DND-41 (cell line): ENCODE data around the gene COG2.

Experiments
- ATAC-seq: fragments of 200-7000 bp; cut with Tn5 transposase; 3 replicates; pipeline ENCODE4 v1.9.1; 2021; ENCODE audit warnings: low read depth; ENCODE audit not compliant: insufficient read depth
- DNase-seq: peaks from one replicate; pipeline ENCODE4 v3.0.0-alpha.2; 2020
- H2AFZ ChIP-seq: 2 replicates; pipeline ENCODE4 v1.6.0; 2012; ENCODE audit warnings: low read depth, low read length
- H3K27ac ChIP-seq: 2 replicates; pipeline ENCODE4 v1.5.1; 2012; ENCODE audit warnings: low read length, inconsistent platforms
- H3K27me3 ChIP-seq: fragments of 200-600 bp; sonication (generic); 2 replicates; pipeline ENCODE4 v1.6.0; 2012; ENCODE audit warnings: low read length, mild to moderate bottlenecking, inconsistent platforms; ENCODE audit not compliant: insufficient read depth, poor library complexity
- H3K36me3 ChIP-seq: 2 replicates; pipeline ENCODE4 v1.5.1; 2012; ENCODE audit warnings: low read length, inconsistent platforms; ENCODE audit not compliant: insufficient read depth
- H3K4me1 ChIP-seq: 2 replicates; pipeline ENCODE4 v1.5.1; 2012; ENCODE audit warnings: mild to moderate bottlenecking, low read length; ENCODE audit not compliant: insufficient read depth
- H3K4me2 ChIP-seq: 2 replicates; pipeline ENCODE4 v1.6.0; 2012; ENCODE audit warnings: mild to moderate bottlenecking, moderate library complexity, low read length, inconsistent platforms; ENCODE audit not compliant: insufficient read depth
- H3K4me3 ChIP-seq, 2 experiments: fragments of 200-600 bp in 1 of 2; shearing (Covaris generic) in 1 of 2; 2 replicates each; pipeline ENCODE4 v1.5.1; 2012 to 2016; ENCODE audit warnings: inconsistent platforms in 2 of 2, low read length in 2 of 2, mild to moderate bottlenecking in 2 of 2, low read depth in 1 of 2, moderate library complexity in 1 of 2
- H3K79me2 ChIP-seq: 2 replicates; pipeline ENCODE4 v1.6.0; 2012; ENCODE audit warnings: low read length, inconsistent platforms; ENCODE audit not compliant: insufficient read depth
- H3K9ac ChIP-seq: 2 replicates; pipeline ENCODE4 v1.6.0; 2012; ENCODE audit warnings: low read depth, mild to moderate bottlenecking, inconsistent platforms, low read length, moderate library complexity
- H3K9me3 ChIP-seq: 2 replicates; pipeline ENCODE4 v1.5.1; 2012; ENCODE audit warnings: low read length, moderate library complexity, mild to moderate bottlenecking, inconsistent platforms; ENCODE audit not compliant: insufficient read depth, severe bottlenecking
- H4K20me1 ChIP-seq: 2 replicates; pipeline ENCODE4 v1.6.0; 2012; ENCODE audit warnings: low read length; ENCODE audit not compliant: insufficient read depth
- CTCF ChIP-seq: IDR thresholded peaks from 2 replicates; pipeline ENCODE4 v1.5.1; 2012; ENCODE audit warnings: borderline replicate concordance, low read length, moderate library complexity, mild to moderate bottlenecking; ENCODE audit not compliant: poor library complexity, severe bottlenecking; ENCODE audit errors: extremely low read depth
- EZH2 ChIP-seq: IDR thresholded peaks from 3 replicates; pipeline ENCODE4 v1.6.1; 2012; ENCODE audit warnings: borderline replicate concordance, low read depth, mild to moderate bottlenecking, moderate library complexity, low read length, inconsistent platforms; ENCODE audit not compliant: severe bottlenecking

The COG2 gene

DNA sequence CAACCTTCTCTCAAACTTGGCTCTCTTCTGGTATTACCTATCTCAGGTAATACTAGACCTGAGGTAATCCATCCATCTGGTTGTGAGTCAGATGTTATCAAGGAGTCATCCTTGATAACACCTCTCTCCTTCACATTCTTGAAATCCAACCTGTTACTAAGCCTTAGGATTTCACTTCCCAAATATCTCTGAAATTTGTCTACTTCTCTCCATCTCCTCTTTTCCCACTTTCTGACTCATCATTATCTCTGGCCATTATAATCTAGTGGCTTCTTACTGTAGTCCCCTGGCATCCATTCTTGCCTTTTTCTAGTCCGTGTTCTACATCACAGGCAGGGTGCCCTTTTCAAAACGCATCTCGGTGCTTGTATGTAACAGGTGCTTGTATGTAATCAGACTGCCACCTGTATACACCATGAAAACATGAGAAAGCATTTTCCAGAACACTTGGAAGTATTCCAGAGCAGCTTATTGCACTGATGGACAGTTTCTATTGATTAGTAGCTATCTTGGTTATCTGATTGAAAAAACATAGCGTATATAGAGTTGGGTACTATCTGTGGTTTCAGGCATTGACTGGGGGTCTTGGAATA, 4.5 kb downstream of the COG2 start:
- Histone ChIP-seq H3K27ac (no peak overlapping the region), H3K9me3 (no peaks in the 10 kb centered on the region), H2AFZ (no peak overlapping the region), H4K20me1 (peaks cover 39% of the 10 kb centered on the region; the same call in 1 of the 2 replicates), H3K4me2 (no peak overlapping the region), H3K9ac (no peak overlapping the region), H3K27me3 (no peaks in the 10 kb centered on the region), H3K4me1 (peaks cover 24% of the 10 kb centered on the region), H3K36me3 (peaks cover 5% of the 10 kb centered on the region; the same call in 1 of the 2 replicates), H3K4me3 (no peak overlapping the region), H3K79me2 (peaks cover 91% of the 10 kb centered on the region)
- no peak for TF ChIP-seq EZH2
- ATAC-seq (no peak), DNase-seq (no peak)

DNA sequence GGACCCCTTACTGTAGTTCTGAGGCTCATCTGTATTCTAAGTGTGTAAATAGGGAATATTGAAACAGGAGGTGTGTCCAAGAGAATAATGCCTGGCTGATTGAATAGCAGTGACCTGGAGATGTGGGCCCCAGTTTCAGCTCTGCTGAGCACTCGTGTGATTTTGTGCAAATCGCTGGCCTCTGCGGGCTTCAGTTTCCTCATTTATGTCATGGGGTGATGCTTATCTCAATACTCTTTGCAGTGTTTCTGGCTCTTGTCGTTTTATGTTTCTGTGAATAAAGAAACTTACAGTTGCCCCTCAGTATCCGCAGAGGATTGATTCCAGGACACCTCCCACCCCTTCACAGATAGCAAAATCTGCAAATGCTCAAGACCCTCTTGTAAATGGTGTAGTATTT, 5.0 kb downstream of the COG2 start:
- no peaks in the 10 kb centered on the region for H3K9me3 ChIP-seq
- H3K9ac ChIP-seq: no peak overlapping the region
- DNase-seq (no peak), ATAC-seq (no peak)
- H2AFZ ChIP-seq: no peak overlapping the region
- H3K4me1 ChIP-seq: peaks cover 20% of the 10 kb centered on the region
- no peaks in the 10 kb centered on the region for H3K27me3 ChIP-seq
- no peak for TF ChIP-seq EZH2
- TF ChIP-seq CTCF: no peak
- peaks cover 5% of the 10 kb centered on the region; the same call in 1 of the 2 replicates for H3K36me3 ChIP-seq
- peaks cover 39% of the 10 kb centered on the region; the same call in 1 of the 2 replicates for H4K20me1 ChIP-seq
- no peak overlapping the region for H3K4me2 ChIP-seq
- peaks cover 96% of the 10 kb centered on the region for H3K79me2 ChIP-seq
- no peak overlapping the region for H3K27ac ChIP-seq
- no peak overlapping the region for H3K4me3 ChIP-seq

GRCh38 chr1:230648114-230648513, 5.8 kb downstream of the COG2 start:
- H3K27ac ChIP-seq: no peak overlapping the region
- peaks cover 19% of the 10 kb centered on the region for H3K4me1 ChIP-seq
- H3K36me3 ChIP-seq: peaks cover 5% of the 10 kb centered on the region; the same call in 1 of the 2 replicates
- no peak overlapping the region for H3K4me2 ChIP-seq
- peaks cover 38% of the 10 kb centered on the region; the same call in 1 of the 2 replicates for H4K20me1 ChIP-seq
- no peaks in the 10 kb centered on the region for H3K27me3 ChIP-seq
- TF ChIP-seq CTCF (no peak), EZH2 (no peak)
- H3K79me2 ChIP-seq: peaks cover 96% of the 10 kb centered on the region
- no peak overlapping the region for H3K4me3 ChIP-seq
- no peak overlapping the region for H2AFZ ChIP-seq
- ATAC-seq: no peak
- H3K9me3 ChIP-seq: no peaks in the 10 kb centered on the region
- no peak for DNase-seq
- no peak overlapping the region for H3K9ac ChIP-seq

- Histone ChIP-seq H3K9ac (no peak overlapping the region), H3K4me1 (no peaks in the 10 kb centered on the region; the same call in 1 of the 2 replicates), H3K27me3 (no peaks in the 10 kb centered on the region), H3K36me3 (peaks cover 5% of the 10 kb centered on the region; the same call in 1 of the 2 replicates), H3K4me2 (no peak overlapping the region), H4K20me1 (peaks cover 24% of the 10 kb centered on the region; the same call in 1 of the 2 replicates), H3K79me2 (peaks cover 81% of the 10 kb centered on the region), H3K9me3 (no peaks in the 10 kb centered on the region), H2AFZ (no peak overlapping the region), H3K27ac (no peak overlapping the region), H3K4me3 (no peak overlapping the region)
- no peak for TF ChIP-seq EZH2
- DNase-seq (no peak), ATAC-seq (no peak)
Observed at GRCh38 chr1:230650300-230650699, 8.0 kb downstream of the COG2 start.
